Stimulated activated naive CD8-positive, alpha-beta T cell treated with anti-CD3 and anti-CD28 coated beads, Interleukin-15, Interleukin-2, amounts not matched to agents 100 U/mL and 50 U/mL, for 24 hours (primary cell): ENCODE results near the gene CAST.
"Not testable (repeated sequence)": the region's sequence is repeated elsewhere in the genome, so short reads cannot be mapped to it uniquely, and the experiment has no call there.

Source experiments
- ATAC-seq: fragments of 150-1000 bp; cut with Tn5 transposase; one replicate; pipeline ENCODE4 v1.10.0; 2021
- DNase-seq: peaks from one replicate; pipeline ENCODE4 v3.0.0; 2021

CAST gene

DNA sequence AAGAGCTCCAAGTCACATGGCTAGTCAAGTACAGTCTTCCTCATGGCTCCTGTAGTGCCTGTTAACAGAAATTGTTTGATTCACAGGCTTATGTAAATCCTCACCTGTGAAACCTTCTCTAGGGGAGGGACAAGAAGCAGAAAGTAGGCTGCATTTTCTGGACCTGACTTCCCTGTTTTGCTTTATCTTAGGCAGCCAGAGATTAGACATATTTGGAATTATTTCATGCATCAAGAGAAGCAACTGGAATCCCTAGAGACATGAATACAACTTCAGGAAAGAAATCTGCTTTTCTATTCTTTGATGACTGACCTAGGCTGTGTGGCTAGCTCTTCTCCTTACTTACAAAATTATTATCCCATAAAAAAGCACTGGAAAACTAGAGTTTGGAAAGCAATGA lies 52.3 kb downstream of the CAST start:
- ATAC-seq (no peak), DNase-seq (no peak)

DNA sequence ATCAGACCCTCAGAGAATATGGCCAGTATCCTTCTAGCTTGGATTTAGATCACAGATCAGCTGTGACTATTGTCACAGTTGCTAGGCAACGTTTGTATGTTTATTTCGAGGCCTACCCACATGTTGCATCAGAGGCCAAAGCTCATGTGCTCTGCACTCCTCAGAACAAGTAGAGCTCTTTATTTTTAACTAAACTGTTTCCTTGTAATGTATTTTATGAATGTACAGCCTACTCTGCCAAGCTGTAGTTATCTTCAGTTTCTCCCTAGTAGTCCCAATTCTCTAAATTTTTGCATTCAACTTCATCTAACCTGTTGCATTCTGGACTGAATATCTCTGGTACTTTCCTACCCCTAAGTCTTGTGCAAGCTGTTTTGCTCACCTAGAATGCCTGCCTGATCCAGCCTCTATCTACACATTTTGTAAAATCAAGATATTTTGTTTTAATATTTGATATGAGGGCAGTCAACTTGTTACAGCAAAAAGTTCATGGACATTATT lies 52.8 kb downstream of the CAST start:
- DNase-seq (no peak), ATAC-seq (peak; percentile 70)

DNA sequence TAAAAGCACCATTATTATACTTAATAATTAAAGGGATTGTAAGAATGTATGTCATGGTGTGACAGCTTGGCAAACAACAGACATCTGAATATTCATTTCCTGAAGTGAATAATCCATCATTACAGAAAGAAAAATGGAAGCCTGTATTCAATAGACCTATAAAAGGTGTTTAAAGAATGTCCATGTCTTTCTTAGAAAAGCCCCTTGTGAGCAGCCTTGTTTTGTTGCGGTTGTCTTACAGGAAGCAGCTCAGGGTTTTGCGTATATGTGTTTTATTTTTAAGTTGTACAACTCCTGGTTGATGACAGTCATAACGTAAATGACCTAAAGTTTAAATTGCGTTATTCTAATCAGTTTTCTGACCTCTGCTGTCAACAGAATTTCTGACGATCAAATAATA lies 53.8 kb downstream of the CAST start:
- ATAC-seq (no peak), DNase-seq (no peak)

DNA sequence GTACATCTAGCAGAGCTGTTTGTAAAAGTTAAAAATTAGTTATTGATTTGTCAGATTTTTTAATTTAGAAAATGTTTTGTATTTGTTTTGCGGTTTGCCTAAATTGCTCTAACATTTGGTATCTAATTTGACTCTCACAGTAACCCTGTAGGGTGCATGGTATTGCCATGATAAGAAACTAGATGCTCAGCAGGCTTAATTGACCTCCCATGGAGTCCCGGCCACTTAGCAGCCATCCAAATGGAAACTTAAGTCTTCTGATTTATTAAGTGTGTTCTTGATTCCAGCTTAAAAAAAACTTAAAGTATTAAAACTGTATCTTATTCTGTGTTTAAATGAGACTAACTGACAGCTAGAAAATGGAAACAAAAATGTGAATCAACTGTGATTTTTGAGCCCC lies 54.5 kb downstream of the CAST start:
- ATAC-seq (no peak), DNase-seq (no peak)

DNA sequence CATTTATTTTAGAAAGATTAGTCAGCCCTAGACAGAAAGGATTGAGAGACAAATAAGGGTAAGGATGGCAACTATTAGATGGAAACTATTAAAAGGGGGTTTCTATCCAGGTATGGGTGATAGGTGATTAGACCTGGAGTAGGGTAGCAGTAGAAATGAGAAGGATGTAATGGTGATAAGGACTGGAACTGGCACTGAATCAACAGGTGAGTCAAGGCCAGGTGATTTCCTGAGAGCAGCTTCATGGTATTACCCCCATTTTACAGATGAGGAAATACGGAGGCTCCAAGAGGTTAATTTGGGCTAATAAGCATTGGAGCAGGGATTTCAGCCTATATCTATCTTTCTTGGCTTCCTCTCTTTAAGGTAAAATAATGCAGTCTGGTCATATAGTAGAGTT lies 55.7 kb downstream of the CAST start:
- no peak for DNase-seq
- ATAC-seq: no peak

DNA sequence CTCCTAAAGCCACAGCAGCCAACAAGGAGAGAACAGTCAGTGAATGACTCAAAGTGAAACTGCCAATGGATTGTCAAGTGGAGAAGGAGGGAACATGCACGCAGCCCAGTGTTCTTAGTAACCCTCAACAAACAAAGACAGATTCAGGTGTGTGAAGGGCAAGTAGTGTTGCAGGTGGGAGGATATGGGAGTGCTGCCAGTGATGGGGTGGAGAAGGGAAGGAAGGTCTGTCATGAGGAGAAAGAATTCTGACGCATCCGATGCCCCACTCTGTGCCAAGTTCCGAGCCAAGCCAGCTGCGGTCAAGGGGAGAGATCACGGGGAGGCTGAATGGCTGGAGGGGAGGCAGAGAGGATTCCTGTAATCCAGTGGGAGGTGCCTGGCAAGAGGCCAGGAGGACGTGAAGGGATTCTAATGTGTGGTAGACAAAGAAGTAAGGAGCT lies 56.5 kb downstream of the CAST start:
- no peak for ATAC-seq
- no peak for DNase-seq

DNA sequence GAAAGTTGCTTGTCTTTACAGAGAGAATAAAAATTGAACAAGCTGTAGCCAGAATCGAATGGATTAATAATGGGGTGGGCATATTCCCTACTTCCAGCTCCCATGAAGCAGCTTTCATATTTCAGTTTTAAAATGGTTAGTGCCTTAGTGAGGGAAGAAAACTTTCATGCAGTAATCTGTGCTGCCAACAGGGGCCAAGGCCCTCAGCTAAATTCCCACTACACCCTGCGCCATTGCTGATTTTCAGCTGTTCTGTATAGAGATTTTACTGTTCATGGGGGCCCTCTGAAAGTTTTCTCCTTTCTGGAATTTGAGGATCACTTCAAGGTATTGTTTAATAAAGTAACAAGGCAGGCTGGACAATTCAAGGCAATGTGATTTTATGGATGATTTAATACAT lies 58.2 kb downstream of the CAST start:
- DNase-seq (no peak), ATAC-seq (no peak)

DNA sequence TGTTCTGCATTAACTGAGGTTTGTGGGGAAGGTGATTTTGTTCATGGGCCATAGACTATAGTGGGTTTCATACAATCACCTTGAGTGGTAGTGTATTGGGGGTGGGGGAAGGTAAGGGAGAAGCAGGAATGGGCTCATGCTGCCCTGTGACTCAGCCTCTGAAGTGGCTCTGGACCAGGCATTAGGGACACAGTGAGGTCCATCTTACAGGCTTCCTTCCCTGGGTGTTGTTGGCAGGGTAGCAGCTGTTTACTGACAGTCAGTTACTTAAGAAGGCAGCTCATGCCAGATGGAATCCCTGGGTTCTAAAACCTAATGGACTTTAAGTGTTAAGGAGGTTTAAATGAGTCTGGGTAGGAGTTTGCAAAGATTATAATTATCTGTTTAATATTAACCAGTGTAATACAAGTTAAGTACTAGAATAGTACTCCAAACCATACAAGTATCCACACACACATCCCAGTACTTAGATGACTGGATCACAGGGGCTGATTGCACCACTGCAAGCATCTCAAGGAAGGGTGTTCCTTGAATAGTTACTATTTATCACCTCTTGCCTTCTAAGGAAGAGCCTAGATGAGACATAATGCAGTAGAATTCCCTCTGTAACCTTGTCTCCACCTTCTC lies 59.3 kb downstream of the CAST start:
- DNase-seq (no peak), ATAC-seq (no peak)

DNA sequence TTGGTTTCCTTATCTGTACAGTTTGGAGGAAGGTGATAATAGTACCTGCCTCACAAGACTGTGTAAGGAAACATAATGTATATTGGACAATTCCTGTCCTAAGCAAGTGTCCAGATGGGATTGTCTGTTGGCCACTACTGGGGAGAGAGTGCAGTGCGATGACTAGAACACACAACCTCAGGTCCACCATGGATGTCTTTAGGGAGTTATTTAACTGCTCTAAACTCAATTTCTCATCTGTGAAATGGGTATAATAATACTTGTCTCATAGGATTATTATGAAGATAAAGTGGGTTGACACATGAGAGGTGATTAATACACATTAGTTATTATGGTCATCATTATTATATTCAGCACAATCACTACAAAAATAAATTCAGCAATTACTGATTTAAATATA lies 63.1 kb downstream of the CAST start:
- no peak for ATAC-seq

DNA sequence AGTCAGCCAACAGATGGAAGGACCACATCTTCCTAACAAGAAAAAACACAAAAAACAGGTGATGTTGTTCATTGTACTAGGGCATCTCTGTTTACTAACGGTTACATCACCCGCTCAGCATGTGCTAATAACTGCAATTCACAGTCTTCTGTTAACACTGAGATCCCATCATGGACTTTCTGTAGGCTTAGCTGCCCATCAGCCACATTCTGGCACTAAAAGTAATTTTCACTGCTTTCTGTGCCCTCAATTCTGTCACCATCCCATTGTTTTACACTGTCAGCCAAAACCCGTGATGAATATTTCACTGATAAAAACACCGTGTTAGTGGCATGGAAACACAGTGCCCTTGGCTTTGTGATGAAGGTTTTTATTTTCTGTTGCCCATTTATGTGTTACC lies 64.6 kb downstream of the CAST start:
- ATAC-seq (no peak), DNase-seq (no peak)

More for the DNA sequence above, 63.1 kb downstream of the CAST start:
- DNase-seq: no peak

DNA sequence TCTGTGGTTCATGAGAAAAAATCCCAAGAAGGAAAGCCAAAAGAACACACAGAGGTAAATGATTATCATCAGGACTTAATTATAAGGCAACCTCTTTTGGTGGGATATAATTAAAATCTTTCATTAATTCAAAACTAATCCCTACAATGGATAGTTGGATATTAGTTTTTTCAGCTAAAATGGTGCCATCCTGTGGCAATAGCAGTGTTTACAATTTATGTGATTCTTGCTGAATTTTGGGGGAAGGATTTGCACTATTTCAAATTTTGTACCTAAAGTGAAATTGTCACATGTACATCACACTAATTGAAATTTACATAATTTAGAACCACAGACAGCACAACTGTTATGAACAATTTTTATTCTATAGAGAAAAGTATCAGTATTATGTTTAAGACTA lies 67.0 kb downstream of the CAST start:
- ATAC-seq (no peak), DNase-seq (no peak)

DNA sequence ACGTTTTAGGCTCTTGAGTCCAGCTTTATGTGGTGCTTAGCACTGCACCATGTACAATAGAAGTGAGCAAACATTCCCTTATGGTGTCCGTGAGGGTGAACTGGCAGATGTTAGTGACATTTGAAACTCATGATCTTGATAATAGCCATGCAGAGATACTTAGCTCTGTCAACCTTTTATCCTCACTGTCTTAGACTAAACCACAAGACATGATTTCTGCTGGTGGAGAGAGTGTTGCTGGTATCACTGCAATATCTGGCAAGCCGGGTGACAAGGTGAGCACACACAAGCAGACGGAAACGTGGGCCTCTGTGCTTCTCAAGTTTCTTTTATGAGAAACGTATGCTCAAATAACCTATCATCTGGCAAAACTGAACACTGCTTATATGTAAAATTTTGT lies 68.4 kb downstream of the CAST start:
- DNase-seq (no peak), ATAC-seq (no peak)

DNA sequence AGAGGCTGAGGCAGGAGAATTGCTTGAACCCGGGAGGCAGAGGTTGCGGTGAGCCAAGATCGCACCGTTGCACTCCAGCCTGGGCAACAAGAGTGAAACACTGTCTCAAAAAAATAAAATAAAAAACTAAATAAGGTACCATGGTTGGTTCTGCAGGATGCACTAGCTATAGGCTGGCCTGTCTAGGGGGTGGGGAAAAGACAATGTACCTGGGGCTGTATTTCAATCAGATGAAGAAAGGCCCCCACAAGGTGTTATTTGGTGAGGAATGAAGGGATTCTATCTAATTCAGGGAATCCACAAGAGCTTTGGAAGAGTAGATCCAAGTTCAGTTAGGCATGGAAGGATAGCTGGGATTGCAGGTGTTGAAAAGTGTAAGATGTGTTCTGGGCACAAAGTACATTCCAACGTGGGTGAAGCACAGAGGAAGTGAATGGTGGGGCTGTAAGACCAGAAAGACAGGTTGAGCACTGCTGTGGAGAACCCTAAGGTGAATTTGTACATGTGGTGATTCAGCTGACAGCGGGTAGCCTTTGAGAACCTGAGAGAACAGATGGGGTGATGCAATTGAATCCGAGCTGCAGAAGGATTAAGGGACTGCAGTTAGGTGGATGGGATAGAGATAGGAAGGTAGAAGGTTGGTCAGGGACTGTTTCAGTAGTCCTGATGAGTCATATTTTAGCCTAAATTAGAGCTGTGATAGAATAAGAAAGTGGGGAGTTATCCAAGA lies 71.8 kb downstream of the CAST start:
- DNase-seq: no peak
- ATAC-seq: no peak

DNA sequence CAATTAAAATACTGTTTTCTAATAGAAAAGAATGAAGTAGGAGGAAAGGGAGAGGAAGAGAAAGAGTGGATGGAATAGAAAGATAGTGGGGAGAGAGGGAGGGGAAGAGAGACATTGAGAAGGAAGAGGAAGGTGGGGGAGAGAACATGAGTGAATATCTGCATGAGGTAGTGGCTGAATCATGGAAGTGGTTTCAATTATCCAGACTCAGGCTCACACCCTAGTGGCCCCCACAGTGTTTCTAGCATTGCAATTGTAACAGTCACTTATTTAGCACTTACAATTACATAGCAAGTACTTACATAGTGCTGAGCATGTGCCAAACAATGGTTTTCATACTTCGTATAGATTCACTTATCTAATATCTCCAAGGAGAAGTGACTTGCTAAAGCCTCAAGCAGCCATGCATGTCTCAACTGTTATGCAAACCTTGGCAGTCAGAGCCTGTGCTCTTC lies 72.7 kb downstream of the CAST start:
- DNase-seq: no peak
- no peak for ATAC-seq

DNA sequence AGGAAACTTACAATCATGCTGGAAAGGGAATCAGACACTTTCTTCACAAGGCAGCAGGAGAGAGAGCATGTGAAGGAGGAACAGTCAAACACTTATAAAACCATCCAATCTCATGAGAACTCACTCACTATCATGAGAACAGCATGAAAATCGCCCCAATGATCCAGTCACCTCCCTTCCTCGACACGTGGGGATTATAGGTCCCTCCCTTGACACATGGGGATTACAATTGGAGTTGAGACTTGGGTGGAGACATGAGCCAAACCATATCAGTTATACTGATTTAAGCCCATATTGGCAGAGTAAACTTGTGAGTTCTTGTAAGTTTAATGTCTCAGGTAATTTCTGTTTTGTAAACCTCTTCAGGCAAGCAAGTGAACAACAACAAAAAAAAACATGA lies 74.8 kb downstream of the CAST start:
- ATAC-seq (no peak), DNase-seq (no peak)

DNA sequence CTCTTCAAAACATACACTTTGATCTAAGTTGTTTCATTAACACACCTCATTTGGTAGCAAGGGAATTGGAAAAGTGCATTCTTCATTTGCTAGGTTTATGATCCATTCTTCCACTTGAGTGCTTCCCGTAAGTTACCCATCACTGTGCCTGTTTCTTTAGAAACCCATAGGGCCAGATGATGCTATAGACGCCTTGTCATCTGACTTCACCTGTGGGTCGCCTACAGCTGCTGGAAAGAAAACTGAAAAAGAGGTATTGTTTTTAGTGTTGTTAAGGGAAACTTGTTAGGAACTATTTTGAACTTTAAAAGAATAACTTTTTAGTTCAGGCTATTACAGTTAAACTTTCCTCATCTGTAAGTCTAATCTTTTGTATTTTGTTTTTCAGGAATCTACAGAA lies 78.9 kb downstream of the CAST start:
- no peak for DNase-seq
- ATAC-seq: no peak

DNA sequence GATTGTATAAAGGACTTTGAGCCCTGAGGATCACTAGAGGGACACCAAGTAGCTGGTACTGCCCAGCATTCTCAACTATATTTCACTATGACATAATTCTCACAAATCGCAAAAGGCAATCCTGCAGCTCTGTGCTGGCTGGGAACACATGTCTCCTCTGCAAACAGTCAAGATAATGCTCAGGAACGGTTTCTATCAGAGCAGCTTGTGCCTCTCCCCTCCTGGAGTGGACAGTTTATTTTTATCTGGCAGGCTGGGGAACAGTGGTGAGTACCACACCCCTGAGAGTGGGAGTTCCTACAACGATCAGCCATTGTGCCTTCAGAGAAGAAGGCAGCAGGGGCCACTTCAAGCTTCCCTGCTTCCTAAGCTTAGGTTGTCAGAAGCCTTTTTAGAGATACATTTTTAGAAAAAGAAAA lies 79.7 kb downstream of the CAST start:
- no peak for ATAC-seq

DNA sequence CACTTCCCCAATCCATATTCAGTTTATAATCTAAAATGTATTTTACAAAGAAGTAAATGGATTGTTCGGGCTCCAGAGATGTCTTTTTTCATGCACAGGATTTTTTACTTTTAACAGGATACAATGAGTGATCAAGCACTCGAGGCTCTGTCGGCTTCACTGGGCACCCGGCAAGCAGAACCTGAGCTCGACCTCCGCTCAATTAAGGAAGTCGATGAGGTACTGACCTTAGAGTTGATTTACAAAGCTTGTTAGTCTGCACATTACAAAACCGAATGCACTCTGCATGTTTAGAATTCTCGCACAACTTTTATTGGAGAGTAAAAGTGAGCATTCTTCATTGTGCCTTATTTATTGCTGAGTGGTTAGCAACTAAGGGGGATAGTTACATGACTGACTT lies 80.4 kb downstream of the CAST start:
- DNase-seq: no peak
- ATAC-seq: no peak

More for the DNA sequence above, 79.7 kb downstream of the CAST start:
- no peak for DNase-seq

DNA sequence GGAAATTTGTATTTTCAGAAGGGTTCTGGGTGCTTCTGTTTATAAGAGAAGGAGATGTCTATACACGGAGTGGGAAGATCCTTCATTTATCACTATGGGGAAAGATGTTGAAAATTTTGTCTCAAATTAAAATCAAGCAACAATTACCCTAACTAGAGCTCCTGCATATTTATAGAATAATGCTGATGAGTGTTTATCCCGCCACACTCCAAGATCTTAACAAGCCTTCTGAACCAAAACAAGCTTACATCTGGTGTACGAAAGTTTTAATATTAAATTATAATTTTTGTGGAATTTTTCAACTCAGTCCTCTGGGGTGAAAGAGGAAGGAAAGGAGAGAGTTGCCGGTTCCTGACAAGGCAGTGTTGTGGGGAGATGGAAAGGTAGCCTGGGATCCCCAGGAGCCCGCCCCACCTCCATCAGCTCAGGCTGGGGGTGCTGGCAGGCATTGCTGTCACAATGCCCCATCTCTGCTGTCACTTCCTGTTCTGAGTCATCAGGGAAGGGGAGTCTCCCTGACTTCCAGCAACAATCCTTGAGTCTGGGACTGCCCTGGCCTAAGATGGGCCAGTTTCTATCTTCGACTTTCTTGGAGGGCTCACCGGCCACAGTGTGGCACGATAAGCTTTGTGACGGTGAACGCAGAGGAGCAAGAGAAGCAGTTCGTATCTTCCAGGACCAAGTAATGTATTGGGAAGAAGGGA lies 81.0 kb downstream of the CAST start:
- ATAC-seq (no peak), DNase-seq (no peak)

DNA sequence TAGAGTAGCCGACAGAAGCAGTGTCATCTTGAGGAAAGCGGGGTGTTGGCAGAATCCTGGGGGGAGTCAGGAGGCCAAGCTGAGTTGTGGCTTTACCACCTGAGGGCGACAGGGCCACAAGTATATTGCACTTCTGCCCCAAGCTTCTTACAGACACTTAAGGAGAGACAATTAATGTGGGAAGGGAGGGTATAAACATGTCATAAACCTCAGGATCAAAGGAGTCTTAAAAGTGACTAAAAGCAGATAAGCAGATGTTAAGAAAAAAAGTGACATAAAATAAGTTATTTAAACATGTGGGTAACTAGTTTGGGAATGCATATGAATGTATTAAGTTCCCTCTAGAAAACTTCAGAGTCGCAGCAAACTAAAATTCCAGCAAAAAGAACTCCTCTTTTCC lies 81.6 kb downstream of the CAST start:
- DNase-seq (no peak), ATAC-seq (no peak)

DNA sequence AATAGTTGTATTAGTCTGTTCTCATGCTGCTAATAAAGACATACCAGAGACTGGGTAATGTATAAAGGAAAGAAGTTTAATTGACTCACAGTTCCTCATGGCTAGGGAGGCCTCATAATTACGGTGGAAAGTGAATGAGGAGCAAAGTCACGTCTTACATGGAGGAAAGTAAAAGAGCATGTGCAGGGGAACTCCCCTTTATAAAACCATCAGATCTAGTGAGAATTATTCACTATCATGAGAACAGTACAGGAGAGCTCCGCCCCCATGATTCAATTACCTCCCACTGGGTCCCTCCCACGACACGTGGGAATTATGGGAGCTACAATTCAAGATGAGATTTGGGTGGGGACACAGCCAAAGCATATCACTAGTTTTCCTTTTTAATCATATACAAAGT lies 82.0 kb downstream of the CAST start:
- ATAC-seq: not testable (repeated sequence)
- peak; percentile 11 for DNase-seq

DNA sequence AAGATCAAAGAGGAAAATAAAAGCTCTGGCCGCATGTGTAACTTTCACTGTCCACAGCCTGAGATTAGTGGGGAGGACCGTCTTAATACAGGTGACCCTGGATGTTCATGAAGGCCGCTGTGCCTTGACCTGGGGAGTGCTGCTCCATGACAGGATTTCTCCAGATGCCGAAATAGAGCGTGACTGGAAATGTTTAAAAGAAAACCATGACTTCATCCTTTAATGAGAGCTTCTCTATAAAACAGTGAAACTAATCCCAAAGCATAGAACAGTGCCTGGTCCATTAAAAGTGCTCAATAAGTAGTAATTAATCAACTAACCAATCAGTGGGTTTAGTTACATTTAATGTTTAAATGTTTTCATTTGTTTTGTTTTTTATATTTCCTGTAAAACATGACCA lies 82.8 kb downstream of the CAST start:
- no peak for DNase-seq
- ATAC-seq: no peak

DNA sequence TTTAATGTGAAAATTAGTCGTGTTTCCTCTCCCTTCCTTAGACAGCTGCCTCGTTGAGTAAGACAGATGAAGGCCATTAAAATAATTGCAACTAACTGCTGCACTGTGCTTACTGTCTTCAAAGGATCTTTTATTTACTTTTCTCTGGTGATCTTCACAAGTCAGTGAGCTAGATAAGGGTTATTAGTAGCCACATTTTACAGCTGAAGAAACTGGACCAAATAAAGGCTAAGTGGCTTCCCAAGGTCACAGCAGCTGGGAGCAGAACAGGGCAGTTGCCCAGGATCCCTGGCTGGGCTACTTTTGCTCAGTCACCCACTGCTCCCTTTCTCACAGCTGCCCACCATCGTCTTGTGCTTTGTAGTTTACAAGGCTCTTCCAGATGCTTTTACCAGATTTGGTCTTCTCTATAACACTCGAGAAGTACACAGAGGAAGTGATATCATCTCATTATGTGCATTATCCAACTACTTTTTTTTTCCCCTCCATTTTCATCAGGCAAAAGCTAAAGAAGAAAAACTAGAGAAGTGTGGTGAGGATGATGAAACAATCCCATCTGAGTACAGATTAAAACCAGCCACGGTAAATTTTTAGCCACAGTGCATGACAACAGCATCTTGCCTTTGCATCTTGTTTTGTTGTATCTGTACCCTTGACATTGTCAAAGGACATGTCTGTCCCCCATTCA lies 83.8 kb downstream of the CAST start:
- ATAC-seq (peak; percentile 12), DNase-seq (no peak)
